Loucy (cell line): ENCODE data around the gene ETFA.

ENCODE experiments used
- H2AFZ ChIP-seq: fragments of 200-600 bp; sonication (generic); 2 replicates; pipeline ENCODE4 v1.6.0; 2016; ENCODE audit warnings: antibody characterized with exemption, mild to moderate bottlenecking, low read length, moderate library complexity
- H3F3A ChIP-seq: fragments of 200-600 bp; 2 replicates; pipeline ENCODE4 v1.6.0; 2016; ENCODE audit warnings: antibody characterized with exemption, low read depth, mild to moderate bottlenecking
- H3K27me3 ChIP-seq: fragments of 200-600 bp; sonication (generic); 2 replicates; pipeline ENCODE4 v1.6.1; 2014; ENCODE audit warnings: low read length, mild to moderate bottlenecking; ENCODE audit not compliant: insufficient read depth, poor library complexity, severe bottlenecking
- H3K36me3 ChIP-seq: fragments of 200-600 bp; sonication (generic); 2 replicates; pipeline ENCODE4 v1.6.1; 2016; ENCODE audit warnings: low read length; ENCODE audit not compliant: insufficient read depth
- H3K4me1 ChIP-seq: fragments of 200-600 bp; sonication (generic); 2 replicates; pipeline ENCODE4 v1.5.1; 2014; ENCODE audit warnings: low read length, mild to moderate bottlenecking; ENCODE audit not compliant: insufficient read depth, poor library complexity, severe bottlenecking
- H3K4me2 ChIP-seq: fragments of 200-600 bp; sonication (generic); 2 replicates; pipeline ENCODE4 v1.6.0; 2014; ENCODE audit warnings: antibody characterized with exemption, low read length, low read depth, mild to moderate bottlenecking; ENCODE audit not compliant: poor library complexity, severe bottlenecking
- H3K4me3 ChIP-seq: fragments of 200-600 bp; sonication (generic); 2 replicates; pipeline ENCODE4 v1.5.1; 2014; ENCODE audit warnings: low read length, mild to moderate bottlenecking, mixed read lengths; ENCODE audit not compliant: poor library complexity, severe bottlenecking
- H3K79me2 ChIP-seq: fragments of 200-600 bp; sonication (generic); 2 replicates; pipeline ENCODE4 v1.6.1; 2014; ENCODE audit warnings: low read length; ENCODE audit not compliant: insufficient read depth
- H3K9ac ChIP-seq: fragments of 200-600 bp; sonication (generic); 2 replicates; pipeline ENCODE4 v1.6.0; 2014; ENCODE audit warnings: mild to moderate bottlenecking, low read depth, low read length, moderate library complexity; ENCODE audit not compliant: poor library complexity, severe bottlenecking
- H3K9me2 ChIP-seq: fragments of 200-600 bp; sonication (generic); replicated peaks from 2 replicates; pipeline ENCODE4 v1.6.1; 2016; ENCODE audit warnings: low read depth, low read length, mixed read lengths
- H3K9me3 ChIP-seq: fragments of 200-600 bp; sonication (generic); 2 replicates; pipeline ENCODE4 v1.6.1; 2014; ENCODE audit warnings: mild to moderate bottlenecking, antibody characterized with exemption, low read length, low read depth; ENCODE audit not compliant: insufficient read depth
- H4K20me1 ChIP-seq: fragments of 200-600 bp; sonication (generic); 2 replicates; pipeline ENCODE4 v1.6.0; 2014; ENCODE audit warnings: antibody characterized with exemption, low read length, mild to moderate bottlenecking; ENCODE audit not compliant: insufficient read depth, poor library complexity, severe bottlenecking
- CTCF ChIP-seq: fragments of 200-600 bp; sonication (generic); conservative IDR thresholded peaks from 2 replicates; pipeline ENCODE4 v1.5.1; 2014; ENCODE audit warnings: mild to moderate bottlenecking, antibody characterized with exemption, low read length
- EZH2phosphoT487 ChIP-seq: fragments of 200-600 bp; IDR thresholded peaks from 2 replicates; pipeline ENCODE4 v1.6.1; 2018; ENCODE audit warnings: antibody characterized with exemption, mild to moderate bottlenecking, moderate library complexity, borderline replicate concordance

ETFA gene

GRCh38 chr15:76252249-76252648 lies 59.0 kb downstream of the ETFA start:
- Histone ChIP-seq H3K36me3 (peaks cover 26% of the 10 kb centered on the region; the same call in 1 of the 2 replicates), H3K9me2 (no peaks in the 10 kb centered on the region), H3K4me2 (no peak overlapping the region), H3K27me3 (no peaks in the 10 kb centered on the region), H3K9me3 (peaks cover 4% of the 10 kb centered on the region; the same call in 1 of the 2 replicates), H3K79me2 (no peaks in the 10 kb centered on the region), H3K9ac (no peak overlapping the region), H2AFZ (no peak overlapping the region), H3K4me1 (no peaks in the 10 kb centered on the region), H3K4me3 (no peak overlapping the region), H4K20me1 (no peaks in the 10 kb centered on the region), H3F3A (no peaks in the 10 kb centered on the region)
- TF ChIP-seq CTCF = no peak
- no peak for TF ChIP-seq EZH2phosphoT487

- Histone ChIP-seq H3F3A (no peaks in the 10 kb centered on the region), H3K36me3 (peaks cover 21% of the 10 kb centered on the region; the same call in 1 of the 2 replicates), H3K79me2 (no peaks in the 10 kb centered on the region), H3K4me3 (no peak overlapping the region), H3K27me3 (no peaks in the 10 kb centered on the region), H3K4me1 (no peaks in the 10 kb centered on the region), H3K9me3 (peaks cover 4% of the 10 kb centered on the region; the same call in 1 of the 2 replicates), H2AFZ (no peak overlapping the region), H3K4me2 (no peak overlapping the region), H4K20me1 (no peaks in the 10 kb centered on the region), H3K9ac (no peak overlapping the region), H3K9me2 (no peaks in the 10 kb centered on the region)
- TF ChIP-seq CTCF (no peak), EZH2phosphoT487 (no peak)
Measured at GRCh38 chr15:76251717-76252116, 59.6 kb downstream of the ETFA start.

GRCh38 chr15:76245072-76245610 lies 66.1 kb downstream of the ETFA start:
- H3K36me3 ChIP-seq = peaks cover 27% of the 10 kb centered on the region; the same call in 1 of the 2 replicates
- H3K27me3 ChIP-seq = no peaks in the 10 kb centered on the region
- H3K9me2 ChIP-seq = no peaks in the 10 kb centered on the region
- no peak overlapping the region for H3K4me3 ChIP-seq
- no peak overlapping the region for H3K4me2 ChIP-seq
- peaks cover 3% of the 10 kb centered on the region for H4K20me1 ChIP-seq
- H3F3A ChIP-seq = no peaks in the 10 kb centered on the region
- H3K4me1 ChIP-seq = no peaks in the 10 kb centered on the region
- no peaks in the 10 kb centered on the region for H3K79me2 ChIP-seq
- H2AFZ ChIP-seq = no peak overlapping the region
- H3K9ac ChIP-seq = no peak overlapping the region
- TF ChIP-seq CTCF (no peak), EZH2phosphoT487 (no peak)
- H3K9me3 ChIP-seq = no peaks in the 10 kb centered on the region
